ENCODE measurements around the gene DPPA4.

Gene DPPA4

GRCh38 chr3:109325109-109325508 is 12.2 kb downstream of the DPPA4 start:
- FAIRE-seq, result no peak
- TF ChIP-seq POLR2A (IDR thresholded peaks at IDR 0.05; ENCODE audit: low read depth, low read length) (no peak), SPI1 (IDR thresholded peaks at IDR 0.05; ENCODE audit: low read depth, low read length) (no peak), POLR2AphosphoS5 (IDR thresholded peaks at IDR 0.05; ENCODE audit: low read depth, low read length) (no peak), POU2F2 (IDR thresholded peaks at IDR 0.05; ENCODE audit: low read depth, low read length) (no peak), PAX5 (IDR thresholded peaks at IDR 0.05; ENCODE audit: insufficient read depth, low read length, severe bottlenecking) (no peak), TAF1 (IDR thresholded peaks at IDR 0.05; ENCODE audit: low read depth, low read length) (no peak)

DNA sequence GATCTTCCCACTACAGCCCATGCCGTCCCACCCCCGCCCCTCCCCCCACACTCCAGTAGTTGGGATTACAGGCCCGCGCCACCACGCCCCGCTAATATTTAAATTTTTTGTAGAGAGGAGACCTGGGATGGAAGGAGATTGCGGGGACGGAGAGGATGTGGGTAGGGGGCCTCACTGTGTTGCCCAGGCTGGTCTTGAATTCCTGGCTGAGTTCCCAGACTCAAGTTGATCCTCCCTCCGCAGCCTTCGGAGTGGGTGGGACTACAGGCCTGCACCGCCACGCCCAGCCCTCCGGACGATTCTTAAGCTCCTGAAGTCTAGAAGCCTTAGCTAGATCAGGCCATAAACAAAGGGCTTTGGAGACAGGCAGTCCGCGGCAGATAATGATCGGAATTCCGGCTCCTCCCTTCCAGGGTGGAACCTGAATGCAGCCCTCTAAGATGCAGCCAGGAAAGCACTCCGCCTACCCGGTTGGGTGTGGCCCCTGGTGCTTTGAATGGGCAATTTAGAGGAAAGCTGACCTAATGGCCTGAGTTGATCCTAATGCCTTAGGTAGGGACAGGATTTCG is 21.1 kb downstream of the DPPA4 start, which contains the start of gene DPPA2:
Gene DPPA2, minus strand, starts transcription at position 356 of the 569 bp plus-strand sequence. CDS start 1,975 bp downstream, outside the sequence.
- no peak for FAIRE-seq
- TF ChIP-seq POLR2AphosphoS5 (IDR thresholded peaks at IDR 0.05; ENCODE audit: low read depth, low read length) (no peak), TAF1 (IDR thresholded peaks at IDR 0.05; ENCODE audit: low read depth, low read length) (no peak), SPI1 (IDR thresholded peaks at IDR 0.05; ENCODE audit: low read depth, low read length) (no peak), POLR2A (IDR thresholded peaks at IDR 0.05; ENCODE audit: low read depth, low read length) (no peak), POU2F2 (IDR thresholded peaks at IDR 0.05; ENCODE audit: low read depth, low read length) (no peak), PAX5 (IDR thresholded peaks at IDR 0.05; ENCODE audit: insufficient read depth, low read length, severe bottlenecking) (no peak)

More at GRCh38 chr3:109325109-109325508, 12.2 kb downstream of the DPPA4 start:
- no peak for DNase-seq (ENCODE audit: insufficient read length, low spot score)

DNA sequence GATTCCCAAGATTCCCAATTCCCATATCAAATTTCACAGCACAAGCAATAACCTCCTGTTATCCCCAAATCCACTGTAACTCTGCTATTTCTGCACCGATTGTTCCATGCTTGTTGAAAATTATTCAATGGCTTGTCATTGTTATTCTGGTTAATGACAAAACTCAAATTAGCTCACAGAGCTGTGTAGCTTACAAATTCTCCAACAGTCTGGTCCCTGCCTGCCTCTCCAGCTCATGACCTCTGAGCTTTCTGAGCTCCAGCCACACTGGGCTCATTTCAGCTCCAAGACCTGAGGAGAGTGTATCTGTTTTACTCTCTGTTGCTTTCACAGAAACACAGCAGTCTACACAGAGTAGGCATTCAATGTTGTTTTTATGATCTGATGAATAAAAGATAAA is 24.3 kb downstream of the DPPA4 start:
- DNase-seq (ENCODE audit: insufficient read length, low spot score), result no peak
- TF ChIP-seq PAX5 (IDR thresholded peaks at IDR 0.05; ENCODE audit: insufficient read depth, low read length, severe bottlenecking), result no peak
- TF ChIP-seq POU2F2 (IDR thresholded peaks at IDR 0.05; ENCODE audit: low read depth, low read length), result no peak
- no peak for TF ChIP-seq TAF1 (IDR thresholded peaks at IDR 0.05; ENCODE audit: low read depth, low read length)
- no peak for TF ChIP-seq POLR2AphosphoS5 (IDR thresholded peaks at IDR 0.05; ENCODE audit: low read depth, low read length)
- TF ChIP-seq SPI1 (IDR thresholded peaks at IDR 0.05; ENCODE audit: low read depth, low read length), result no peak
- no peak for TF ChIP-seq POLR2A (IDR thresholded peaks at IDR 0.05; ENCODE audit: low read depth, low read length)
- FAIRE-seq, result no peak

More for the DNA sequence above, 21.1 kb downstream of the DPPA4 start, which contains the start of gene DPPA2:
- DNase-seq (ENCODE audit: insufficient read length, low spot score), result no peak

- FAIRE-seq (no peak), DNase-seq (ENCODE audit: insufficient read length, low spot score) (no peak)
- TF ChIP-seq PAX5 (IDR thresholded peaks at IDR 0.05; ENCODE audit: insufficient read depth, low read length, severe bottlenecking) (no peak), POLR2AphosphoS5 (IDR thresholded peaks at IDR 0.05; ENCODE audit: low read depth, low read length) (no peak), POU2F2 (IDR thresholded peaks at IDR 0.05; ENCODE audit: low read depth, low read length) (no peak), POLR2A (IDR thresholded peaks at IDR 0.05; ENCODE audit: low read depth, low read length) (no peak), SPI1 (IDR thresholded peaks at IDR 0.05; ENCODE audit: low read depth, low read length) (no peak), TAF1 (IDR thresholded peaks at IDR 0.05; ENCODE audit: low read depth, low read length) (no peak)
These were observed 39.9 kb downstream of the DPPA4 start for GRCh38 chr3:109297496-109297895.

DNA sequence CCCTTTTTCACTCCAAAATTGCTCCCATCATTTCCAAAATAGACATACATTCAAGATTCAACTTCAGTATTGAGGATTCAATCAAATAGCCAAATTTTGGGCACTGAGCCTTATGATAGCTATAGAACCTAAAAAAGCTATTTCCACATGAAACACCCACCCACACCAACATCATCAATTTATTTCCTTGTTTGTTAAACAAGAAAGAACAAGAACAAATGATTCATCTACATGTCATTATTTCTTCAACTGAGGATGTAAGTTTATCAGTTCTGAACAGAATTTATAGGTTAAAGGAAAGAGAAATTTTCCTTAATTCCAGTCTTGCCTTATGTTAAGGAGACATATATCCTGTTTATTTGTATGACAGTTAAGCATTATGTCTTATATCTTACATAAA is 53.3 kb downstream of the DPPA4 start:
- FAIRE-seq (no peak), DNase-seq (ENCODE audit: insufficient read length, low spot score) (no peak)
- TF ChIP-seq TAF1 (IDR thresholded peaks at IDR 0.05; ENCODE audit: low read depth, low read length) (no peak), POLR2AphosphoS5 (IDR thresholded peaks at IDR 0.05; ENCODE audit: low read depth, low read length) (no peak), POLR2A (IDR thresholded peaks at IDR 0.05; ENCODE audit: low read depth, low read length) (no peak), PAX5 (IDR thresholded peaks at IDR 0.05; ENCODE audit: insufficient read depth, low read length, severe bottlenecking) (no peak), SPI1 (IDR thresholded peaks at IDR 0.05; ENCODE audit: low read depth, low read length) (no peak), POU2F2 (IDR thresholded peaks at IDR 0.05; ENCODE audit: low read depth, low read length) (no peak)

GRCh38 chr3:109278546-109278945 is 58.8 kb downstream of the DPPA4 start:
- FAIRE-seq (no peak), DNase-seq (ENCODE audit: insufficient read length, low spot score) (no peak)
- TF ChIP-seq TAF1 (IDR thresholded peaks at IDR 0.05; ENCODE audit: low read depth, low read length) (no peak), POLR2AphosphoS5 (IDR thresholded peaks at IDR 0.05; ENCODE audit: low read depth, low read length) (no peak), SPI1 (IDR thresholded peaks at IDR 0.05; ENCODE audit: low read depth, low read length) (no peak), POLR2A (IDR thresholded peaks at IDR 0.05; ENCODE audit: low read depth, low read length) (no peak)

DNA sequence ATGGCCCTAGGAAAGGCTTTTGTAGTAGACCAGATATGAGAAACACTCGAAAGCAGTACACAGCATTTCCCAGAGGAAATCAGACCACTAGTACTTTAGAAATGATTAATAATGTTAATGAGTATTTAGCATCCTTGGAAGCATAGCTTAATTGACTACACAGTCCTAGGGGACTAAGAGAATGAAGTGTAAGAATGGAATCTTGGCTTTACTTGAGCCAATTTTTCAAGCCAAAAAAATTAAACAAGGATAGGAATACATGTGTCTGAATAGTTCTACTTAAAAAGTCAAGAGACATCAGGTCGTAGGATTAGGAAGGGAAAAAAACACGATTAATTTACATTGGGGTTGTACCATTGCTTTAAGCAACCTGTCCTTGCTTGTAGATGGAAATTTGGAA is 59.2 kb downstream of the DPPA4 start:
- FAIRE-seq (no peak), DNase-seq (ENCODE audit: insufficient read length, low spot score) (no peak)
- TF ChIP-seq POLR2A (IDR thresholded peaks at IDR 0.05; ENCODE audit: low read depth, low read length) (no peak), PAX5 (IDR thresholded peaks at IDR 0.05; ENCODE audit: insufficient read depth, low read length, severe bottlenecking) (no peak), POLR2AphosphoS5 (IDR thresholded peaks at IDR 0.05; ENCODE audit: low read depth, low read length) (no peak), POU2F2 (IDR thresholded peaks at IDR 0.05; ENCODE audit: low read depth, low read length) (no peak), SPI1 (IDR thresholded peaks at IDR 0.05; ENCODE audit: low read depth, low read length) (no peak), TAF1 (IDR thresholded peaks at IDR 0.05; ENCODE audit: low read depth, low read length) (no peak)
